ENCODE measurements around the gene HLA-E.
A peak's percentile ranks its signal among the peaks of the same experiment; 100 is the strongest.
"Not testable (repeated sequence)": the region's sequence is repeated elsewhere in the genome, so short reads cannot be mapped to it uniquely, and the experiment has no call there.

HLA-E gene

GRCh38 chr6:30508890-30509736, 19.8 kb downstream of the HLA-E start:
- DNase-seq (ENCODE audit: low spot score), result no peak

- DNase-seq (ENCODE audit: low spot score), result no peak
These were observed 21.3 kb downstream of the HLA-E start for GRCh38 chr6:30510419-30511168.

GRCh38 chr6:30511169-30511546, 21.8 kb downstream of the HLA-E start:
- DNase-seq (ENCODE audit: low spot score), result no peak

GRCh38 chr6:30513451-30513850, 24.1 kb downstream of the HLA-E start:
- no peak for DNase-seq (ENCODE audit: low spot score)

- DNase-seq (ENCODE audit: low spot score), result no peak
These were observed 25.8 kb downstream of the HLA-E start for GRCh38 chr6:30515106-30515505.

GRCh38 chr6:30515944-30516753, 26.8 kb downstream of the HLA-E start:
- DNase-seq (ENCODE audit: low spot score), result peak; percentile 83

GRCh38 chr6:30516754-30517076, 27.4 kb downstream of the HLA-E start:
- DNase-seq (ENCODE audit: low spot score), result not testable (repeated sequence)

GRCh38 chr6:30517767-30518504, 28.6 kb downstream of the HLA-E start:
- DNase-seq (ENCODE audit: low spot score), result not testable (repeated sequence)

- not testable (repeated sequence) for DNase-seq (ENCODE audit: low spot score)
These were observed 29.3 kb downstream of the HLA-E start for GRCh38 chr6:30518505-30519145.

GRCh38 chr6:30520522-30520921, 31.2 kb downstream of the HLA-E start:
- DNase-seq (ENCODE audit: low spot score), result no peak

GRCh38 chr6:30521082-30521481, 31.8 kb downstream of the HLA-E start:
- peak; percentile 53 for DNase-seq (ENCODE audit: low spot score)

- not testable (repeated sequence) for DNase-seq (ENCODE audit: low spot score)
These were observed 32.6 kb downstream of the HLA-E start for GRCh38 chr6:30521952-30522351.

- DNase-seq (ENCODE audit: low spot score), result not testable (repeated sequence)
These were observed 37.1 kb downstream of the HLA-E start for GRCh38 chr6:30526444-30526843.

GRCh38 chr6:30529349-30529875, 40.1 kb downstream of the HLA-E start:
- not testable (repeated sequence) for DNase-seq (ENCODE audit: low spot score)

- DNase-seq (ENCODE audit: low spot score), result no peak
These were observed 40.7 kb downstream of the HLA-E start for GRCh38 chr6:30530014-30530413.

GRCh38 chr6:30533460-30534294, 44.4 kb downstream of the HLA-E start:
- DNase-seq (ENCODE audit: low spot score), result no peak

GRCh38 chr6:30537931-30538330, 48.6 kb downstream of the HLA-E start:
- no peak for DNase-seq (ENCODE audit: low spot score)

GRCh38 chr6:30541515-30542403, 52.5 kb downstream of the HLA-E start:
- DNase-seq (ENCODE audit: low spot score), result peak; percentile 60

- DNase-seq (ENCODE audit: low spot score), result no peak
These were observed 53.1 kb downstream of the HLA-E start for GRCh38 chr6:30542404-30542725.
